ENCODE results near the gene ADRA2B. TPM values are rescaled to one million over a fixed set of nuclear protein-coding genes. Genes with fewer than 3 reads are reported as not detected.
"Not testable (repeated sequence)": the region's sequence is repeated elsewhere in the genome, so short reads cannot be mapped to it uniquely, and the experiment has no call there.

Gene ADRA2B
- total and polyA plus RNA-seq, 8 donors = 0.15 to 2.9 (median 0.44) TPM; not detected in 2

GRCh38 chr2:96074156-96074555, 42.2 kb downstream of the ADRA2B start:
- 69 to 82% (median 72%) methylated on average over 6 of the region's 6 CpGs for WGBS, 5 donors
- TF ChIP-seq CTCF (IDR thresholded peaks at IDR 0.05) (no peak), EP300 (IDR thresholded peaks at IDR 0.05) (no peak), POLR2A (IDR thresholded peaks at IDR 0.05) (no peak), POLR2AphosphoS5 (IDR thresholded peaks at IDR 0.05) (no peak)
- Histone ChIP-seq H3K27me3 (no peaks in the 10 kb centered on the region), H3K27ac (no peak overlapping the region), H3K4me3 (no peak overlapping the region), H3K4me1 (no peaks in the 10 kb centered on the region), H3K9me3 (peaks cover 0 to 20% (median 8%) of the 10 kb centered on the region in 4 donors), H3K36me3 (no peaks in the 10 kb centered on the region)
- no peak for DNase-seq
- intact Hi-C loops (cut with DNase I; ENCODE audit: low total_unique reads) = no loop called here

GRCh38 chr2:96073170-96073775, 43.1 kb downstream of the ADRA2B start:
- no peak overlapping the region for H3K27ac ChIP-seq
- H3K27me3 ChIP-seq = no peaks in the 10 kb centered on the region
- H3K36me3 ChIP-seq = no peaks in the 10 kb centered on the region
- DNase-seq = no peak
- no peaks in the 10 kb centered on the region for H3K4me1 ChIP-seq
- H3K9me3 ChIP-seq = peaks cover 0 to 20% (median 8%) of the 10 kb centered on the region in 4 donors
- H3K4me3 ChIP-seq = no peak overlapping the region
- WGBS, 5 donors = 72 to 82% (median 79%) methylated on average over 6 to 7 of the region's 7 CpGs
- intact Hi-C loops (cut with DNase I; ENCODE audit: low total_unique reads) = no loop called here
- TF ChIP-seq POLR2AphosphoS5 (IDR thresholded peaks at IDR 0.05) (no peak), CTCF (IDR thresholded peaks at IDR 0.05) (no peak), EP300 (IDR thresholded peaks at IDR 0.05) (no peak), POLR2A (IDR thresholded peaks at IDR 0.05) (no peak)

- H3K4me1 ChIP-seq = no peaks in the 10 kb centered on the region
- no peaks in the 10 kb centered on the region for H3K27me3 ChIP-seq
- no peak overlapping the region for H3K4me3 ChIP-seq
- no peak for DNase-seq
- no peaks in the 10 kb centered on the region for H3K36me3 ChIP-seq
- TF ChIP-seq CTCF (IDR thresholded peaks at IDR 0.05) = no peak
- TF ChIP-seq POLR2A (IDR thresholded peaks at IDR 0.05) = no peak
- no peak for TF ChIP-seq POLR2AphosphoS5 (IDR thresholded peaks at IDR 0.05)
- intact Hi-C loops (cut with DNase I; ENCODE audit: low total_unique reads) = no loop called here
- 80 to 85% (median 82%) methylated on average over 8 to 11 of the region's 11 CpGs for WGBS, 5 donors
- no peak overlapping the region for H3K27ac ChIP-seq
- peaks cover 0 to 20% (median 8%) of the 10 kb centered on the region in 4 donors for H3K9me3 ChIP-seq
Observed at GRCh38 chr2:96072746-96073145, 43.6 kb downstream of the ADRA2B start.

GRCh38 chr2:96071977-96072491, 44.3 kb downstream of the ADRA2B start:
- H3K27ac ChIP-seq; H3K27me3 ChIP-seq; DNase-seq; H3K4me1 ChIP-seq; H3K4me3 ChIP-seq; intact Hi-C loops (cut with DNase I; ENCODE audit: low total_unique reads); H3K36me3 ChIP-seq: not testable (repeated sequence)
- H3K9me3 ChIP-seq = peaks cover 0 to 19% (median 7%) of the 10 kb centered on the region in 4 donors
- 66 to 81% (median 72%) methylated on average over 5 to 8 of the region's 8 CpGs for WGBS, 5 donors

- 88 to 91% (median 91%) methylated on average over 8 to 16 of the region's 16 CpGs for WGBS, 5 donors
- H3K27me3 ChIP-seq; H3K4me3 ChIP-seq; H3K36me3 ChIP-seq; H3K4me1 ChIP-seq; intact Hi-C loops (cut with DNase I; ENCODE audit: low total_unique reads); H3K27ac ChIP-seq; DNase-seq: not testable (repeated sequence)
- H3K9me3 ChIP-seq = peaks cover 0 to 12% (median 3%) of the 10 kb centered on the region in 4 donors
Observed at GRCh38 chr2:96071087-96071976, 45.0 kb downstream of the ADRA2B start.

GRCh38 chr2:96070351-96070750, 46.0 kb downstream of the ADRA2B start:
- DNase-seq; intact Hi-C loops (cut with DNase I; ENCODE audit: low total_unique reads); H3K27me3 ChIP-seq: not testable (repeated sequence)

GRCh38 chr2:96069878-96070277, 46.5 kb downstream of the ADRA2B start:
- DNase-seq; H3K27ac ChIP-seq; H3K27me3 ChIP-seq; H3K9me3 ChIP-seq; H3K36me3 ChIP-seq; H3K4me1 ChIP-seq; intact Hi-C loops (cut with DNase I; ENCODE audit: low total_unique reads); H3K4me3 ChIP-seq: not testable (repeated sequence)
- WGBS, 5 donors = 57 to 69% (median 60%) methylated on average over 5 to 6 of the region's 8 CpGs

More at GRCh38 chr2:96070351-96070750, 46.0 kb downstream of the ADRA2B start:
- WGBS, 5 donors = 90 to 95% (median 94%) methylated on average over 5 of the region's 5 CpGs
- not testable (repeated sequence) for H3K9me3 ChIP-seq, H3K4me1 ChIP-seq, H3K4me3 ChIP-seq, H3K27ac ChIP-seq, H3K36me3 ChIP-seq

All from stomach (tissue), 9 donors.